AML-193 (cell line): ENCODE measurements around the gene ATP2B2.

Experiments
- DNase-seq, 2 experiments: peaks; one replicate each; lab custom pipeline; 2025; lab: John Stamatoyannopoulos, UW

The ATP2B2 gene

GRCh38 chr3:10363935-10364334 lies 141.5 kb downstream of the ATP2B2 start:
- no peak for DNase-seq

DNA sequence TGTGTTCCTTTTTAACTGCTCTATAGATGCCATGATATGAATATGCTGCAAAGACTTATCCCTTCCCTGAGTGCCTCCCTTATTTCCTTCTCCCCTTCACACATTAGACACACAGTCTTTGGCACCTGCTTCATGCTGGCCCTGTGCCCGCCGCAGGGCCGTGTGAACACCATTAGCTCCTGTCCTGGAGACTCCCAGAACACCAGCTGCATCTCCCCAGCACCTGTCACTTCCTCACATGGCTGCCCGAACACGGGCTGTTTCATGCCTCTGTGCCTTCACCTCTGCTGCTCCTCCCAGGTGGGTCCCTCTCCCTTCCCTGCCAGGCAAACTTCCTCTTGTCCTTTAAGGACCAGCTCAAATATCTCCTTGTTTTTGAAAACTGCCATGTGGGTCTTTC lies 144.0 kb downstream of the ATP2B2 start:
- no peak for DNase-seq

DNA sequence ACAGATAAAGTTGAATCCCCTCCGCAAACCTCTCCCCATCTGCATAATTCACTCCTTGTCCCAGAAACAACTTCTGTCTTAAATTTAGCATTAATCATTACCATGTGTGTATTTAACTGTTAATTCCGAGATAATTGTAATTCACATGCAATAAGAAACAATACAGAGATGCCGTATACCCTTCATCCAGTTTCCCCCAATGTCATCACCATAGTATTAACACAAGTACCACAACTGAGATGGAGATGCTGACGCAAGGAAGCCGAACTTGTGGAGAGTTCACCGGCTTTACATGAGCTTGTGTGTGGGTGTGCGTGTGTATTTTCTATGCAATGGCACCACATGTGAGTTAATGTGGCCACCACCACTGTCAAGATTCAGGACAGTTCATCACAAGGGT lies 144.9 kb downstream of the ATP2B2 start:
- DNase-seq = no peak

GRCh38 chr3:10359761-10360161 lies 145.6 kb downstream of the ATP2B2 start:
- DNase-seq = no peak

- DNase-seq = no peak
Observed at GRCh38 chr3:10358309-10358980, 146.9 kb downstream of the ATP2B2 start.

GRCh38 chr3:10357592-10358308 lies 147.6 kb downstream of the ATP2B2 start:
- no peak for DNase-seq

DNA sequence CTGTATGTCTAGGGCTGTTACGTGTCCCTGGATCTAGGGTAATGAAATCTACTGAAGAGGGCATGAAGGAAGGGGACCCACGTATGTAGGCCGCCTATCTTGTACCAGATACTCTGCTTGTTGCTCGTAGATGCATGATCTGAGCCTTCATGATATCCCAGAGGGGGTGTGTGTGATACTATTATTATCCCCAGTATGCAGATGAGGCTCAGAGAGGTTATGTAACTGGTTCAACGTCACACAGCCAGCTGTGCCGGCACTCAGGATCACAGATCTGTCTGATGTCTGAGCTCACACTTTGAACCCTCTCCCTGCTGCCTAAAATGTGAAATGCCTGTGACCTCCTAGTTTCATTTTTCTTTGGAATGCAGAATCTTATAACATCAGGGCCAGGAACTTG lies 148.3 kb downstream of the ATP2B2 start:
- no peak for DNase-seq

DNA sequence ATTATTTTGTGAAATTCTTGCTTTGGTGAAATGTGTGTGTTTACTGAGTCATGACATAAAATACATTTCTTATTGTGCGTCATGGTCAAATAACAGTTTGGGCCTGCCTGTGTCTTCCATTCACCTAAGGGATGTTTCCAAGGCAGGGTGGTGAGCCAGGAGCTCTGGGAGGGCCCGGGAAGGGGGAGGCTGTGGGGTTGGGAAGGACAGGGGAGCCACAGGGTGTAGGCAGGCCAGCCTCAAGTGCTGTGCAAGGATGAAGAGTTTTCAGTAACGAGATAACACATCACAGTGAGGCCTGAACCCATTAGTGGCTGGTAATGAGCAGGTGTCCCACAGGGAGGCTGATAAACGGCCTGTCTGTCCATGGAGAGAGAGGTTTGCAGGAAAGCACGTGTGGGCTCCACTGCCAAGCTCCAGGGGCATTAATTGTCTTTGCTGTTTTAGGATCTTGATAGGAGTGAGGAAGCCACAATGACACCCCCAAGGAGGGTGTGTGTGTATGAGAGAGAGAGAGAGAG lies 148.9 kb downstream of the ATP2B2 start:
- DNase-seq = no peak

DNA sequence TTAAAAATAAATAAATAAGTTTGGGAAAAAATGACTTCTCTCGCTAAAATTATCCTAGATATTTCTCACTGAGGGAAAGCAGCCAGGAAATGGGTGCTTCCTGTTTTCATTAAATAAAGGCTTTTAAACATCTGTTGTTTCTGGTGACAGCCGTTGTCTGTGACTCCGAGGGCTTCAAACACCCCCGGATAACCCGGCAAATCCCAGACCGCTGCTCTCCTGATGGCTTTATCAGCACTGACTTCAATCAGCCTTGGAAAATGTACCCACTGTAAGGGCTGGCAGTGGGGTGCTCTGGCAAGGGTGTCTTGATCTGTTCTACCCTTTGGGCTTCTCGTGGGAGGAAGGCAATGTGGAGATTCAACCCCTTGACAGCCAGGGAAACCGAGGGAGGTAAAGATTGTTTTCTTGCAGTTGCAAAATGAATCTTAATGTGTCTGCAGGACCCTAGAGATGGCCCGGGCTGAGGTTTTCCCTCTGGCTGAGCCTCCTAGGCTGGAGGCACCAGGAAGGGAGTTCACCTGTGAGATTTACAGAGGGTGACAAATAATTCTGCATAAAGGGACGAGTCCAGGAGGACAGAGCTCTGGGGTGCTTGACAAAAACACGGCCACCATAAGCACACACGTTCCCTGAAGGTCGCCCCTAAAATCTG lies 150.9 kb downstream of the ATP2B2 start:
- DNase-seq = no peak

- no peak for DNase-seq
Observed at GRCh38 chr3:10353661-10354360, 151.6 kb downstream of the ATP2B2 start.

DNA sequence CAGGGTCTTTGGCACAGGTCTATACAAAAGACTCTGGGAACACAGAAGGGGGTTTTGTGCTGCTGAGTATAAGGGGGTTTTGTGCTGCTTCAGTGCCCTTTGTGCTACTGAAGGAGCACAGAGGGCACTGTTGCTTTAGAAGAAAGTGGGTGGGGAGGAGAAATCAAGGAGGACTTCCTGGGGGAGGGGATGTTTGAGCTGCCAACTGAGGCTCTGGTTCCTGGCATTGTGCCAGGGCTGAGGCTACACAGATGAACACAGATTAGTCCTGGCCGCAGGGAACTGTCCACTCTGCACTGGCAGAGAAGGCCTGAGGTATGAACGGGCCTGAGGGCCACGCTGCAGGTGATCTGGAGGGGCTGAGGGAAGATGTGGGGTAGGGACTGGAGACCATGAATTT lies 152.2 kb downstream of the ATP2B2 start:
- DNase-seq = no peak

DNA sequence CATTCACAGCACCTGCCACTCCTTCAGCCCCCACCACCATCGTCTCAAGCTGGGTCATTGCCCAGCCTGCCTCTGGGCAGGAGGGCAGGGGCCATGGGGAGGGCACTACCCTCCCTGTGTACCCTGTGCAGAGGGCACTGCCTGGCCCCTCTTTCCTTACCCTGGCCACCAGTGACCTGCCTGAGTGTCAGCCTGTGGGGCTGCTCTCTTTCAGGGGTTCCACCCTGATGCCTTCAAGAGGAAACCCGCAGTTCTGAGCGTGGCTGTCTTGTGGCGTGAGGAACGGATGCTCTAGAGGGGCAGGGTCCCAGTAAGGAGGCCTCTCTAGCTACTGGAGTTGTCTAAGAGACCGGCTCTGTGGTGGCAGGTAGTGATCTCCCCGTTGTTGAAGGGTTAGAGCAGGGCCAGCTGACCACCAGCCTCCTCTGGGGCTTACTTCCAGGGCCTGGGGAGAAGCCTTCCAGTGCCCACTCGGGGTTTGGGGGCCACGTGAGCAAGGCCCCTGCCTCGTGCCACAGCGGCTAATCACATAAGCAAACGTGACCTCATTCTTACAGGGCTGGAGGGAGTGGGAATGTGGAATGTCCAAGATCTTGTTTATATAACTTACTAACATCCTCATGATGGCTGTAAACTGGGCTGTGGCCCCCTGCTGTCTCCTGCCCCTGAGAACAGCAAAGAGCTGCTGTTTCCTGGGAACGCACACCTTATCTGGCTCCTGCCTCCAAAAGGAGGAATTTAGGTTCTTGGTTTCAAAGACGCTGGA lies 153.1 kb downstream of the ATP2B2 start:
- no peak for DNase-seq

DNA sequence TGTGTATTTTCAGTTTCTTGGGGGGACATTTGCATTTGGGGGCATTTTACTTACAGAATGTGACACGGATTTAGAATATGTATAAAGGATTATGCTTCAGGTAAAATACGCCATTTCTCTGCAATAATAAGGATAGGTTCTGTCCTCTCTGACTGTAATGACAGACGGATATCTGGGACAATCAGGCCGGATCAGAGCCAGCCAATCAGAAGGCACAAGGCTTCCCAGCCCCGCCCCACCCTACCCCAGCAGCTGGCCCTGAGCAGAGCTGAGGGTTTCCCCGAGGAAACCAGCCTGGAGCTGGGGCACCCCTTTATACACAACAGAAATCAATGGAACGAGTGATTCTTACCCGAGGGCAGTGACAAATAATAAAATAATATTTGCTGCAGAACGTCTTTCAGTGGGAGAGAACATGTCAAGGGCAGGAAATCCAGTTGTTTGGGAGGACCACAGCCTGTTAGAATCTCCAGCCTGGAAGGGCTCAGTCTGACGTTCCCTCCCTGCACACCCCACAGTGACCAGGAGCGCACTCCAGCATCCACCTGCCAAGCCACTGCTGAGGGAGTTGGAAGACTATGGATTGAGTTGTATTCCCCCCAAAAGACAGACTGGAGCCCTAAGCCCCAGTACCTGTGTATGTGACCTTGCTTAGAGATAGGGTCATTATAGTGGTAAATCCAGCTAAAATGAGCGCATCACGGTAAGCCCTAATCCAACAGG lies 154.2 kb downstream of the ATP2B2 start:
- no peak for DNase-seq

DNA sequence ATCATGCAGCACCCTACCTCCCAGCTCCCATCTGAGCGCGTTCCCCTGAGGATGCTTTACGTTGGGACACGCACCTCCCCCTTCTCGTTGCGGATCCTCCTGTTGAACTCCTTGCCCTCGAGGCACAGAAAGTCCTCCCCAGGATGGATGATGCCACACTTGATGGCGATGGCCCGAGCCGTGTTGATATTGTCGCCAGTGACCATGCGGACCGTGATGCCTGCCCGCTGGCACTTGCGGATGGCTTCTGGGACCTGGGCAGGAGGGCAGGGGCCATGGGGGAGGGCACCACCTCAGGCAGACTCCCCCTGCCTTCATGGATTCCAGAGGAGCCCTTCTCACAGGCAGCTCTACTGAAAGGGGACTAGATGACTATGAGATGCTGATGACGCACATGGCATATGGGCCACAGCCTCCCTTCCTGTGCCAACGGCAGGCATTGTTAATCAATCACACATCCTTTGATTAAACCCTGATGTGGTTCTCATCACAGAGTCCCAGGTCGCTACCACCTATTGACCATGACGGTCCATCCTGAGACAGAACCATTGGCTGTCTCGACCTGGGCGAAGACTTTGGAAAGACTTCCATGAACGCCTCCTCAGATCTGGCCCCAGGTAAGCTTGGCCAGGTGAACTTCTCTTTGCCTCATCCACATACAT lies 154.9 kb downstream of the ATP2B2 start:
- DNase-seq = no peak

DNA sequence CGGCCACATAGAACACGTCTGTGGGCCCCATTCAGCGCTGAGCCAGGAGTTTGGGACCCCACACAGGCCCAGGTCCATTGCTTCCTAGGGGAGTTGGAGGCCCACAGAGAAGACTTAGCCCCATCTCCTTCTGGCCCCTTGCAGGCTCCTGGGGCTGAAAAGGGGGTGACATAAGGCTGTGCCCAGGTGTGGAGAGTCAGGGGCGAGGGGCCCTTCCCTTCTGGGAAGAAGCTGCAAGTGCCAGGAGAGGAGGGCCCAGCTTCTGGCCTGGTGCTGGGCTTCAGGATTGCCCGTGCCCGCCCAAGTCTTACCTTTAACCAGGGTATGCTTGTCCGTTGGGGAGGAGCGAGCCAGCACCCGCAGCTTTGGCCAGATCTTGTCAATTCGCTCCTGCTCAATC lies 155.6 kb downstream of the ATP2B2 start:
- no peak for DNase-seq

DNA sequence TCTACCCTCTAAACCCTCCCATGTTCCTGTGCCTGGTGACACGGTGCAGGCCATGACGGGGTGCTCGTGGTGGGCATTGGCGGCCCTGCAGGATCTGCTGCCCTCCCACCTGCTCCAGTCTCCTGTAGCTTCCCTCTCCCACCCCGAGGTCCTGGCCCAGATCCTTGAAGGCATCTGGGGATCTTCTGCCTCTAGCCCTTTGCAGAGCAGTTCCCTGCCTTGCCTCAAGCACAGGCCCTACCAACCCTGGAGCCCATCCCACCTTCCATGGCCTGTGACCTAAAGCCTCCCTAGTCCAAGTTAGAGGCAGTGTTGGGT lies 157.0 kb downstream of the ATP2B2 start:
- DNase-seq = no peak

GRCh38 chr3:10347648-10348403 lies 157.6 kb downstream of the ATP2B2 start:
- DNase-seq = no peak

GRCh38 chr3:10345911-10346310 lies 159.5 kb downstream of the ATP2B2 start:
- no peak for DNase-seq

DNA sequence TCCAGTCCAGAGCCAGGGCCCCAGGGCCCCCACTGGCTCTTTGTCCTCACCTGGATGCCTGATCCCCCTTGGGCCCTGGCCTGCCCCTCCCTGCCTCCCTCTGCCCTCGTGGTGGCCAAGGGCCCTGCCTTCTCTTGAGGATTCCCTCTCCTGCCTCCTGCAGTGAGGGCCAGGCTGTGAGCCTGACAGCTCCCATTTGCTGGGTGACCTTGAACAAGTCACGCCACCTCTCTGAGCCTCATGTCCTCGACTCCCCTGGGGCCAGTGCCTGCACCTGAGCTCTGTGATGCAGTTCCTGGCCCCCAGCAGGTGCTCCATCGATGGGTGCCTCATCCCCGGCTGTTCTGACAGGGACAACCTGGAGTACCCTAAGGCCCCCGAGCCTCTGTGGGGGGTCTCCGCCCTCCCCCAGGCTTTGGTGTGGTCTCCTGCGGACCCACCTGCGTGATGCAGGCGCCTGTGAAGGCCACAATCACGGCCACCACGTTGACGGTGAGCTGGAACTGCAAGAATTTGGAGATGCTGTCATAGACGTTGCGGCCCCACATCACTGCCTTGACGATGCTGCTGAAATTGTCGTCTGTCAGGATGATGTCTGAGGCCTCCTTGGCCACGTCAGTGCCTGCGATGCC lies 160.3 kb downstream of the ATP2B2 start:
- DNase-seq = no peak
